Thyroid gland (tissue), 4 donors: ENCODE data around the gene SBK3.
"Not testable (repeated sequence)": the region's sequence is repeated elsewhere in the genome, so short reads cannot be mapped to it uniquely, and the experiment has no call there.

Source experiments
- CTCF ChIP-seq, 6 experiments: fragments of 200-600 bp in 3 of 6; fragments of 450-650 bp in 3 of 6; sonication (generic) in 3 of 6; IDR thresholded peaks; one replicate each; pipeline ENCODE4 v1.5.1; 2016 to 2019; ENCODE audit warnings: antibody characterized with exemption in 6 of 6, mild to moderate bottlenecking in 2 of 6, inconsistent platforms in 1 of 6, moderate library complexity in 1 of 6
- POLR2A ChIP-seq, 2 donors: fragments of 450-650 bp; IDR thresholded peaks; one replicate each; pipeline ENCODE4 v1.6.1; 2017; ENCODE audit warnings: antibody characterized with exemption in 2 of 2, mild to moderate bottlenecking in 2 of 2, moderate library complexity in 1 of 2

GRCh38 chr19:55534280-55534679 is 11.1 kb downstream of the SBK3 start:
- not testable (repeated sequence) for TF ChIP-seq POLR2A, CTCF (IDR thresholded peaks at IDR 0.05)
